D721Med (cell line): ENCODE results near the gene IL19.
"Not testable (repeated sequence)": the region's sequence is repeated elsewhere in the genome, so short reads cannot be mapped to it uniquely, and the experiment has no call there.

ENCODE experiments used
- DNase-seq: peaks from one replicate; pipeline ENCODE4 v3.0.0; 2011; ENCODE audit warnings: low spot score; ENCODE audit not compliant: insufficient read length
- FAIRE-seq: peaks from 2 replicates; lab custom pipeline; 2011; peaks lifted over from hg19 to GRCh38; lab: Jason Lieb, UNC
- TF ChIP-seq, protein P1 (sequence below): IDR thresholded peaks from 2 replicates; pipeline ENCODE4 v1.5.1; 2012; ENCODE audit warnings: mild to moderate bottlenecking, control low read depth; ENCODE audit not compliant: insufficient read depth; ENCODE audit errors: missing control alignments

IL19 gene

DNA sequence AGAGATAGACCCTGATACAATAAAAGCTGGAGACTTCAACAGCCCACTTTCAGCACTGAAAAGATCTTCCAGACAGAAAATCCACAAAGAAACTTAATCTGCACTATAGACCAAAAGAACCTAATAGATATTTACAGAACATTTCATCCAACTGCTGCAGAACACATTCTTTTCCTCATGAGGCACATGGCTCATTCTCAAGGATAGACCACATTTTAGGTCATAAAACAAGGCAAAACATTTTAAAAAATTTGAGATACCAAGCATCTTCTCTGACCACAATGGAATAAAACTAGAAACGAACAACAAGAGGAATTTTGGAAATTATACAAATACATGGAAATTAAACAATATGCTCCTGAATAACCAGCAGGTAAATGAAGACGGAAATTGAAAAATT, 79.8 kb downstream of the IL19 start:
- FAIRE-seq (no peak), DNase-seq (no peak)
- TF ChIP-seq, protein P1, sequence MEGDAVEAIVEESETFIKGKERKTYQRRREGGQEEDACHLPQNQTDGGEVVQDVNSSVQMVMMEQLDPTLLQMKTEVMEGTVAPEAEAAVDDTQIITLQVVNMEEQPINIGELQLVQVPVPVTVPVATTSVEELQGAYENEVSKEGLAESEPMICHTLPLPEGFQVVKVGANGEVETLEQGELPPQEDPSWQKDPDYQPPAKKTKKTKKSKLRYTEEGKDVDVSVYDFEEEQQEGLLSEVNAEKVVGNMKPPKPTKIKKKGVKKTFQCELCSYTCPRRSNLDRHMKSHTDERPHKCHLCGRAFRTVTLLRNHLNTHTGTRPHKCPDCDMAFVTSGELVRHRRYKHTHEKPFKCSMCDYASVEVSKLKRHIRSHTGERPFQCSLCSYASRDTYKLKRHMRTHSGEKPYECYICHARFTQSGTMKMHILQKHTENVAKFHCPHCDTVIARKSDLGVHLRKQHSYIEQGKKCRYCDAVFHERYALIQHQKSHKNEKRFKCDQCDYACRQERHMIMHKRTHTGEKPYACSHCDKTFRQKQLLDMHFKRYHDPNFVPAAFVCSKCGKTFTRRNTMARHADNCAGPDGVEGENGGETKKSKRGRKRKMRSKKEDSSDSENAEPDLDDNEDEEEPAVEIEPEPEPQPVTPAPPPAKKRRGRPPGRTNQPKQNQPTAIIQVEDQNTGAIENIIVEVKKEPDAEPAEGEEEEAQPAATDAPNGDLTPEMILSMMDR: no peak

DNA sequence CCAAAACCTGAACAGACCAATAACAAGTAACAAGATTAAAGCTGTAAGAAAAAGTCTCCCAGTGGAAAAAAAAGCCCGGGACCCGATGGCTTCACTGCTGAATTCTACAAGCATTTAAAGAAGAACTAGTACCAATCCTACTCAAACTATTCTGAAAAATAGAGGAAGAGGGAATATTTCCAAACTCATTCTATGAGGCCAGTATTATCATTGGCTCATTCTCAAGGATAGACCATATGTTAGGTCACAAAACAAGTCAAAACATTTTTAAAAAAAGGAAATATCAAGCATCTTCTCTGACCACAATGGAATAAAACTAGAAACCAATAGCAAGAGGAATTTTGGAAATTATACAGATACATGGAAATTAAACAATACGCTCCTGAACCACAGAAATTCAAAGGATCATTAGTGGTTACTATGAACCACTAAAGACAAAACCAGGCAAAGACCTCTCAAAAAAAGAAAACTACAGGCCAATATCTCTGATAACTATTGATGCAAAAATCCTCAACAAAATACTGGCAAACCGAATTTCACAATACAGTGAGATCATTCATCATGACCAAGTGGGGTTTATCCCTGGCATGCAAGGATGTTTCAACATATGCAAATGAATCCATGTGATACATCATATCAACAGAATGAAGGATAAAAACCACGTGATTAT, 80.9 kb downstream of the IL19 start:
- DNase-seq: no peak
- TF ChIP-seq, protein P1: no peak
- FAIRE-seq: no peak

- FAIRE-seq, DNase-seq: not testable (repeated sequence)
Measured at GRCh38 chr1:206852662-206853061, 82.1 kb downstream of the IL19 start.

GRCh38 chr1:206853696-206854095, 83.1 kb downstream of the IL19 start:
- DNase-seq, FAIRE-seq: not testable (repeated sequence)

DNA sequence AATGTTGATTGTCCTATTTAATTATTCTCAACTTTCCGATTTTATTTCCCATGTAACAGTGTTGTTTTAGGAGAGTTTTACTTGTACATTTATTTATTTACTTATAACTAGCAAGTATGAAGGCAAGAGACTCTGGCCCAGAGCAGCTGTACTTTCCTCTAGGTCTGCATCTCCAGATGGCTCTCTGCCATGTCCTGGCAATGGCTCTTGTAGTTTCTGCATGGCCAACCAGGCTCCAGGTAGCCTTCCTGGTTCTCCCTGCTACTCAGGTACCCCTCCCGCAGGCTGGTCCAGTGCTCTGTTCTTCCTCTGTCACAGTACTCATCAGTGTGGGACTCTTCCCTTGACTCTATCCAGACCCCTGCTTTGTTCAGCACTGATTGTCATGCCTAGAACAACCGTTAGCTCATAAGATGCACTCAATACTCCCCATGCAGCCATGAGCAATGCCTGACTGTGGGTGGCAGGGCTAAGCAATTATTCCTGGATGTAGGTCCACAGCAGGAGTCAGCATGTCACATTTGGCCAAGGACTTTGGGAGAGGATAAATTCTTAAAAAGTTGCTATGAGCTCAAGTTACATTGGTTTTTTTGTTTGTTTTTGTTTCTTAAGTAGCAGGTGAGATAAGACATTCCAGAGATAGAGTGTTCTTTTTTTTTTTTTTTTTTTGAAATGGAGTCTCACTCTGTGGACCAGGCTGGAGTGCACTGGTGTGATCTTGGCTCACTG, 84.0 kb downstream of the IL19 start:
- TF ChIP-seq, protein P1: no peak
- FAIRE-seq (no peak), DNase-seq (no peak)

GRCh38 chr1:206855859-206856258, 85.3 kb downstream of the IL19 start:
- no peak for FAIRE-seq
- TF ChIP-seq, protein P1: no peak
- no peak for DNase-seq

GRCh38 chr1:206856674-206857464, 86.3 kb downstream of the IL19 start:
- TF ChIP-seq, protein P1: no peak
- FAIRE-seq (no peak), DNase-seq (no peak)

GRCh38 chr1:206859082-206859521, 88.5 kb downstream of the IL19 start:
- TF ChIP-seq, protein P1: no peak
- no peak for DNase-seq

More at GRCh38 chr1:206859082-206859521, 88.5 kb downstream of the IL19 start:
- no peak for FAIRE-seq
